ENCODE data around the gene RNF43.
"Not testable (repeated sequence)": the region's sequence is repeated elsewhere in the genome, so short reads cannot be mapped to it uniquely, and the experiment has no call there.

Gene RNF43

DNA sequence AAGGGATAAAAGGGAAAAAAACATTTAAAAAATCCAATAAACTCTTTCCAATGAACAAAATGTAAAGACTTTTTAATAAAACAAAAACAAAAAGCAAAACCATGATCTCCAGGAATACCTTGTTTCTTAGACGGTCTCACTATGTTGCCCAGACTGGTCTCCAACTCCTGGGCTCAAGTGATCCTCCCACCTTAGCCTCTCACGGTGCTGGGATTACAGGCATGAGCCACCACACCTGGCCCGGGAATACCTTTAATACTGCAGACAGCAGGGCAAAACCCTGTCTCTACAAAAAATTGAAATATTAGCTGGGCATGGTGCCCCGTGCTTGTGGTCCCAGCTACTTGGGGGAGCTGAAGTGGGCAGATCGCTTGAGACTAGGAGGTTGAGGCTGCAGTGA is 7.9 kb downstream of the RNF43 start:
- H3K27ac ChIP-seq (ENCODE audit: low read depth, low read length, severe bottlenecking), result no peak overlapping the region
- H3K4me1 ChIP-seq (ENCODE audit: control insufficient read depth, insufficient read depth, low read length, poor library complexity, severe bottlenecking), result peaks cover 8% of the 10 kb centered on the region
- H3K9me3 ChIP-seq (ENCODE audit: control insufficient read depth, low read length), result no peaks in the 10 kb centered on the region
- H3K4me3 ChIP-seq (ENCODE audit: extremely low read depth, insufficient read depth, low read length, poor library complexity, severe bottlenecking), result no peak overlapping the region
- H3K36me3 ChIP-seq (ENCODE audit: control insufficient read depth, insufficient read depth, low read length), result no peaks in the 10 kb centered on the region
- WGBS, 2 experiments (ENCODE audit: insufficient coverage in 2 of 2), result 79 to 94% methylated on average over 3 to 4 of the region's 5 CpGs

DNA sequence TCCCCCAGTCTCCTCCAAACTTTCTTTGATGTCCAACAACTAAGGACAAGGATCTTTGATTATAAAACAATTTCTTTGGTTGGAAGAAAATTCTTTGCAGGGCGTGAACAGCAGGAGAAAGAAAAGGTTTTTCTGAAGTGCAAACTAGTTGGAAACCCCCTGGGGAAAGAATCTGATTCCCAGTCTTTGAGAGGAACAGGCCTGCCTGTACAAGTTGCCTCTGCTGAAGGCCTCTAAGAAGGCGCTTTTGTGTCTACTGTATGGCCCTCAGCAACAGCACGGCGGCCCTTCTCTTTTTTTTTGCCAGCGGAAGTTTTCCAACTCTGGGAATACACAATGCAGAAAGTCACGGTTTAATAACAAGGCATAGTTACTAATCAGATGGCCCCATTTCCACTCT is 14.0 kb downstream of the RNF43 start:
- WGBS, 2 experiments (ENCODE audit: insufficient coverage in 2 of 2), result 7 to 28% methylated on average over 6 of the region's 6 CpGs
- Histone ChIP-seq H3K27ac (ENCODE audit: low read depth, low read length, severe bottlenecking) (peak overlapping the region; percentile 4), H3K36me3 (ENCODE audit: control insufficient read depth, insufficient read depth, low read length) (no peaks in the 10 kb centered on the region)

DNA sequence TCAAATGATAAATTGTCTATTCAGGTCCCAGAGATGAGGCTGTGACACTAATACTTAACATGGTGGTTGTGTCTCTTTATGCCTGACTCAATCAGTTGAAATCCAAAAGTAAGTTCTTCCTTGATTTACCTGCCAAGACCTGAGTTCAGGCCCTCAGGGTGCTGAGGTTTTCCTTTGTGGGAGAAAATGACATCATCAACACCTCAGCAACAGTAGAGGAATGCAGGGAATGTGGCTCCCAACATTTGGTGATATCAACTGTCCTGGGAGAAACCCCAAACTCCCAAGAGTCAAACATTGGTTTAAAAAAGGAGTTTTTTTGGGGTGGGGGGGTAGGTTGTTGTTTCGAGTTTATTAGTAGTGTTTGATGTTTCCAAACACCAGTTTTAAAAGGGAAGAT is 14.7 kb downstream of the RNF43 start:
- 33% methylated on average over 1 of the region's 1 CpG; no CpG with 5 or more reads in 1 of the 2 experiments for WGBS, 2 experiments (ENCODE audit: insufficient coverage in 2 of 2)
- Histone ChIP-seq H3K4me1 (ENCODE audit: control insufficient read depth, insufficient read depth, low read length, poor library complexity, severe bottlenecking) (peaks cover 23% of the 10 kb centered on the region), H3K27ac (ENCODE audit: low read depth, low read length, severe bottlenecking) (peak overlapping the region; percentile 4), H3K9me3 (ENCODE audit: control insufficient read depth, low read length) (no peaks in the 10 kb centered on the region), H3K36me3 (ENCODE audit: control insufficient read depth, insufficient read depth, low read length) (no peaks in the 10 kb centered on the region), H3K4me3 (ENCODE audit: extremely low read depth, insufficient read depth, low read length, poor library complexity, severe bottlenecking) (no peak overlapping the region)

More for the DNA sequence above, 14.0 kb downstream of the RNF43 start:
- Histone ChIP-seq H3K9me3 (ENCODE audit: control insufficient read depth, low read length) (no peaks in the 10 kb centered on the region), H3K4me1 (ENCODE audit: control insufficient read depth, insufficient read depth, low read length, poor library complexity, severe bottlenecking) (peaks cover 23% of the 10 kb centered on the region), H3K4me3 (ENCODE audit: extremely low read depth, insufficient read depth, low read length, poor library complexity, severe bottlenecking) (no peak overlapping the region)

DNA sequence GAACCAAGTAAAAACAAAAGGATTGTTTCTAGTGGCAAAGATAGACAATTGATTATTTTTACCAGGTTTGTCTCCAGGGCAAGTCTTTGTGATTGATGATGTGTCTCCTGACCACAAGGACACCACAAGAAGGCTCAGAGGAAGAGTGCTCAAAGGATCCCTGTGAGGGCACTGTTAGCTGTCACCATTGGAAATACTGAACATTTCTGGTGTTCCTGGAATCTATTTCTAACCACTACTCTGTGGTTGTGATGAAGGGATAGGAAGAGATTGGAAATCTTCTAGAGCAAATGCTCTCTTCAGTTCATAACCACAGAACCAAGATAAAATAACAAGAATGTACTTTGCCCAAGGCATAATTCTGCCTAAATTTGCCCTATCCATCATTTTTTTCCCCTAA is 15.3 kb downstream of the RNF43 start:
- Histone ChIP-seq H3K27ac (ENCODE audit: low read depth, low read length, severe bottlenecking) (peak overlapping the region; percentile 4), H3K9me3 (ENCODE audit: control insufficient read depth, low read length) (no peaks in the 10 kb centered on the region), H3K4me3 (ENCODE audit: extremely low read depth, insufficient read depth, low read length, poor library complexity, severe bottlenecking) (no peak overlapping the region), H3K36me3 (ENCODE audit: control insufficient read depth, insufficient read depth, low read length) (no peaks in the 10 kb centered on the region), H3K4me1 (ENCODE audit: control insufficient read depth, insufficient read depth, low read length, poor library complexity, severe bottlenecking) (peaks cover 23% of the 10 kb centered on the region)

DNA sequence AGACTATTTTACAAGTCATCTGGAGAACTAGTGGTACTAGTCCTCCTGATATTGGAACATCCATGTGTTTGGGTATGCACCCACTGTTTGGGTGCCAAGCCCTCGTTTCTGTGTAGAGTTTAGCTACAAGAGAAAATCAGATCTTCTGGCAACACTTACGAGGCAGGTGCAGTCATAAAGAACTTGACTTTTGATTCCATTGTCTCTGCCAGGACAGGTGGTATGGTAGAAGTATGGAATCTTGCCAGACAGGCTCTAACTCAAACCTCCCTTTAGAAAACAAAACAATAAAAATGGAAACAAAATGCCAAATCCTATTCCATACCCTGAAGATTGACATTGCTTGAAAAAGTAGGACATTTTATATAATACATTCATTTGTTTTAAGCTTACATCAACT is 16.0 kb downstream of the RNF43 start:
- Histone ChIP-seq H3K4me1 (ENCODE audit: control insufficient read depth, insufficient read depth, low read length, poor library complexity, severe bottlenecking) (peaks cover 23% of the 10 kb centered on the region), H3K36me3 (ENCODE audit: control insufficient read depth, insufficient read depth, low read length) (no peaks in the 10 kb centered on the region), H3K9me3 (ENCODE audit: control insufficient read depth, low read length) (no peaks in the 10 kb centered on the region), H3K4me3 (ENCODE audit: extremely low read depth, insufficient read depth, low read length, poor library complexity, severe bottlenecking) (no peak overlapping the region), H3K27ac (ENCODE audit: low read depth, low read length, severe bottlenecking) (no peak overlapping the region)
- 86 to 100% methylated on average over 1 to 2 of the region's 2 CpGs for WGBS, 2 experiments (ENCODE audit: insufficient coverage in 2 of 2)

DNA sequence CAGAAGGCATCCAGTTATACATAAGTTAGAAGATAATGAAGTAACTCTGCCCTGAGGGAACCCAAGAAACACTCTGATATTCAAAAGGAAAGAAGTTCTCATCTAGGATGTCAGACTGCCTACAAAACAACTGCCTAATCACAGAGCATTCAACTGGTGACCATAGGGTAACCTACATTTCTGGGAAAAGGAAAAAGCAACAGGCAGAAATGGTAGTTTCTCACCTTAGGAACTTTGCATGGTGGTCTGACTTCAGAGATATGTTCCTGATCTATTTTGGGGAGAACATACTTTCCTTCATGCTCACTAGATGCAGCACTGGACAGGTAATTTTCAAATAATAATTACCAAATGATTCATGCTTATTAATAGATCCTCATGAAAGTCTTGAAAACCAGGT is 16.5 kb downstream of the RNF43 start:
- H3K4me1 ChIP-seq (ENCODE audit: control insufficient read depth, insufficient read depth, low read length, poor library complexity, severe bottlenecking), result peaks cover 23% of the 10 kb centered on the region
- H3K27ac ChIP-seq (ENCODE audit: low read depth, low read length, severe bottlenecking), result no peak overlapping the region
- H3K36me3 ChIP-seq (ENCODE audit: control insufficient read depth, insufficient read depth, low read length), result no peaks in the 10 kb centered on the region
- H3K9me3 ChIP-seq (ENCODE audit: control insufficient read depth, low read length), result no peaks in the 10 kb centered on the region
- H3K4me3 ChIP-seq (ENCODE audit: extremely low read depth, insufficient read depth, low read length, poor library complexity, severe bottlenecking), result no peak overlapping the region

DNA sequence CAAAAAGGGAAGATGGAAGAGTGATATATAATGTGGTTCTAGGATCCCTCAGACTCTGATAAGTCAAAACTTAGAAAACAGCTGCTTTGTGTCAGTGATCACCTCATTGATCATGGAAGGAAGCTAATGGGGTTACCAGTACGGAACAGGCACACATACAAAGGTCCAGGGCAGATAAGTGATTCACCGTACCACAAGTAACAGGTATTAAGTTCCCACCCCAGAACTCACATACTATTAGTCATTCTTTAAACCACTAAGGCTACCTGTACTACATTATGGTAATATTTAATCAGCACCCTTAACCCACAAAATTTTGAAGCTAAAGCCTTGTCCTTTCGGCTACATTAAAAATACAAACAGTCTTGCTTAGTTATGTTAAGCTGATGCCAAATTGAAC is 17.4 kb downstream of the RNF43 start:
- no peaks in the 10 kb centered on the region for H3K9me3 ChIP-seq (ENCODE audit: control insufficient read depth, low read length)
- 100% methylated on average over 1 to 2 of the region's 3 CpGs for WGBS, 2 experiments (ENCODE audit: insufficient coverage in 2 of 2)
- no peak overlapping the region for H3K27ac ChIP-seq (ENCODE audit: low read depth, low read length, severe bottlenecking)
- no peak overlapping the region for H3K4me3 ChIP-seq (ENCODE audit: extremely low read depth, insufficient read depth, low read length, poor library complexity, severe bottlenecking)
- H3K4me1 ChIP-seq (ENCODE audit: control insufficient read depth, insufficient read depth, low read length, poor library complexity, severe bottlenecking), result peaks cover 23% of the 10 kb centered on the region
- H3K36me3 ChIP-seq (ENCODE audit: control insufficient read depth, insufficient read depth, low read length), result no peaks in the 10 kb centered on the region

DNA sequence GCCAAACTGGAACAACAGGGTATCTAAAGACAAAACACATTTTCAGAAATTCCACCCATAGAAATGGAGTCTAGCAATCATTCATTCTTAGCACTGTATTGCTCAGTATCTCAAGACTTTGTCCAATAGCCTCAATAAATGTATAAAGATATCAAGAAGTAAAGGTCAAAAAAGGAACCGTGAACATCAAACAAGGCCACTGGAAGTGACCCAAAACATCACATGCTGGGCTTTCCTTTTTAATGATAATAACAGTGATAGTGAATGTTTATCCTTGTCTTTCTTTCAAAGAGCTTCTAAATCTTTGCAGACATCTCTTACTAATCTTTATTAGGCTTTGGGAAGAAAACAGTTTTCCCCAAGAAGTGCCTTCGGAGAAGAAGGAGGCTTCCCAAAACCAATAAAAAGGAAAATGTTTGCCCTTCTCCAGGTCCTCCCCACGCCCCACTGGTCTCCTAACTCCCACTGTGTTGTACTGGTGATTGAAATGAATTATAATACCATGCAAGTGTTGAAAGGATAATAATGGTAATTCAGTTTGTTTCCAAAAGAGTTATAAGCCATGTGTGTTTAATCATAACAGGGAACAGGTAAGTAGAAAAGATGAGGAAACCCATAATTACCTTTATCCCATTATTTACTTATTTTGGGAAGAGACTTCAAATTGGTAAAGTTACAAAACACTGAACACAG is 18.6 kb downstream of the RNF43 start:
- no peak overlapping the region for H3K27ac ChIP-seq (ENCODE audit: low read depth, low read length, severe bottlenecking)

DNA sequence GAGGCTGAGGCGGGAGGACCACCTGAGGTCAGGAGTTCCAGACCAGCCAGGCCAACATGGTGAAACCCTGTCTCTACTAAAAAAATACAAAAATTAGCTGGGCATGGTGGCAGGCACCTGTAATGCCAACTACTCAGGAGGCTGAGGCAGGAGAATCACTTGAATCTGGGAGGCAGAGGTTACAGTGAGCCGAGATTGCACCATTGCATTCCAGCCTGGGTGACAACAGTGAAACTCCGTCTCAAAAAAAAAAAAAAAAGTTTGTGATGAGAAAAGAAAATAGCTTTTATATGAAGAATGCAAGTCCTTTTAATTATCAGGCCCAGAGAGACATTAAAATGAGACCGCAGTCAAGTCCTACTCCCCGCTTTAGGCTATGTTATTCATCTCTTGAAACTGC is 19.9 kb downstream of the RNF43 start:
- not testable (repeated sequence) for H3K4me1 ChIP-seq (ENCODE audit: control insufficient read depth, insufficient read depth, low read length, poor library complexity, severe bottlenecking); H3K27ac ChIP-seq (ENCODE audit: low read depth, low read length, severe bottlenecking); H3K4me3 ChIP-seq (ENCODE audit: extremely low read depth, insufficient read depth, low read length, poor library complexity, severe bottlenecking); H3K9me3 ChIP-seq (ENCODE audit: control insufficient read depth, low read length); H3K36me3 ChIP-seq (ENCODE audit: control insufficient read depth, insufficient read depth, low read length)
- 91 to 96% methylated on average over 3 to 4 of the region's 5 CpGs for WGBS, 2 experiments (ENCODE audit: insufficient coverage in 2 of 2)

More for the DNA sequence above, 18.6 kb downstream of the RNF43 start:
- no peaks in the 10 kb centered on the region for H3K36me3 ChIP-seq (ENCODE audit: control insufficient read depth, insufficient read depth, low read length)
- H3K4me1 ChIP-seq (ENCODE audit: control insufficient read depth, insufficient read depth, low read length, poor library complexity, severe bottlenecking), result peaks cover 21% of the 10 kb centered on the region
- 17% methylated on average over 1 of the region's 3 CpGs; no CpG with 5 or more reads in 1 of the 2 experiments for WGBS, 2 experiments (ENCODE audit: insufficient coverage in 2 of 2)
- H3K4me3 ChIP-seq (ENCODE audit: extremely low read depth, insufficient read depth, low read length, poor library complexity, severe bottlenecking), result no peak overlapping the region
- no peaks in the 10 kb centered on the region for H3K9me3 ChIP-seq (ENCODE audit: control insufficient read depth, low read length)

DNA sequence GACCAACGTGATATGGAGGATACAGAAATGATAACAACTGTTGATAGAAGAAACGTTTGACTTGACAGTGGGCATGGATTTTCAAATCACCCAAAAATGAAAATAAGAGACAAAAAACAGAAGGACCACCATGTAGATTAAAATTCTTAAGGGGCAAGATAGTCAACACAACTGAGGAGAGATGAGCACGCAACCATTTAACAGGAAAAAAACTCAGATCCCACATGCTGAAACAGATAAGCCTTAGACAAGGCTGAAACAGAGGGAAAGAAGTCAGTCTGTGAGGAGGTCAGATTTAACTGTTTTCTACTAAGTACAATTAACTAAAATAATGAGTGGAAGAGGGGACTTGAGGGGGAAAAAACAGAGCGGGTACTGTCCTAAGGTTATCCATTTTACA is 21.2 kb downstream of the RNF43 start:
- Histone ChIP-seq H3K27ac (ENCODE audit: low read depth, low read length, severe bottlenecking) (no peak overlapping the region), H3K9me3 (ENCODE audit: control insufficient read depth, low read length) (no peaks in the 10 kb centered on the region), H3K4me1 (ENCODE audit: control insufficient read depth, insufficient read depth, low read length, poor library complexity, severe bottlenecking) (peaks cover 1% of the 10 kb centered on the region), H3K4me3 (ENCODE audit: extremely low read depth, insufficient read depth, low read length, poor library complexity, severe bottlenecking) (no peak overlapping the region), H3K36me3 (ENCODE audit: control insufficient read depth, insufficient read depth, low read length) (no peaks in the 10 kb centered on the region)
- WGBS, 2 experiments (ENCODE audit: insufficient coverage in 2 of 2), result 90% methylated on average over 2 of the region's 4 CpGs; no CpG with 5 or more reads in 1 of the 2 experiments

DNA sequence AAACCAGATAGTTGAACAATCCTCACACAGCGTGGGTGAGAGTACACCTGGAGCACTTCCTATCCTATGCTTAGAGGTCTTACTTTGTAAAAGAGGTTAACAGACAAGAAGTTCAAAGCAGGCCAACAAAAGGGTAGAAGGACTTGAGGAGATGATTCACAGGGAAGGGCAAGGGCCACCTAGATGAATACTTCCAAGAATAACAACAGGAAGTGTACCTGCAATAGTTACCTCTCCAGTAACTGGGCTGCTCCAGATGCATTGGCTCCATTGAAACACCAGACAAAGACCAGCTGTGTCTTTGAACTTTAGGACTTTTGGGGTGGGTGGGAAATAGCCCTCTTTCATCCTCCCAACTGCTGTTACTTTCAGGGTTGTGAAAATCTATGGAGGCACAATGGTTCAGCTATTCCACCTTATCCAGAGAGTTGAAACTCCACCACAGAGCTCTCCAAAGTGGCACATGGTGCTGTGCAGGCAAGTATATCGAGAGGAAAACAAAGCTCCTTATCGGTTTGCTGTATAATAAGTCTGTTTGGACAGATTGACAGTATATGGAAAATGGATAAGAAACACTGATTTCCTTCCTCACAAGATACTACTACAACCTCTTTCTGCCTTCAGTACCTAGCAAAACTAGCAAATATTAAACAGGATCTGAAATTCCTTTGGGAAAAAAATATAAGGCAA is 22.7 kb downstream of the RNF43 start:
- H3K4me1 ChIP-seq (ENCODE audit: control insufficient read depth, insufficient read depth, low read length, poor library complexity, severe bottlenecking), result peaks cover 3% of the 10 kb centered on the region
- no peak overlapping the region for H3K27ac ChIP-seq (ENCODE audit: low read depth, low read length, severe bottlenecking)
- no peak overlapping the region for H3K4me3 ChIP-seq (ENCODE audit: extremely low read depth, insufficient read depth, low read length, poor library complexity, severe bottlenecking)
- H3K9me3 ChIP-seq (ENCODE audit: control insufficient read depth, low read length), result no peaks in the 10 kb centered on the region
- no peaks in the 10 kb centered on the region for H3K36me3 ChIP-seq (ENCODE audit: control insufficient read depth, insufficient read depth, low read length)
- 80% methylated on average over 1 of the region's 3 CpGs; no CpG with 5 or more reads in 1 of the 2 experiments for WGBS, 2 experiments (ENCODE audit: insufficient coverage in 2 of 2)
